Suppressor macrophage treated with lipopolysaccharide for 1 hour (primary cell): ENCODE results near the gene TELO2.
A peak's percentile ranks its signal among the peaks of the same experiment; 100 is the strongest.
"Not testable (repeated sequence)": the region's sequence is repeated elsewhere in the genome, so short reads cannot be mapped to it uniquely, and the experiment has no call there.

Experiments used
- DNase-seq, 3 donors: peaks; one replicate each; pipeline ENCODE4 v3.0.0-alpha.2; 2020 to 2022

Gene TELO2

GRCh38 chr16:1458336-1458976 is 34.7 kb upstream of the TELO2 start:
- DNase-seq: peak; percentile 72 to 82 (median 74)

- DNase-seq: peak; percentile 30 to 42 (median 34)
Observed at GRCh38 chr16:1458977-1459341, 34.2 kb upstream of the TELO2 start.

GRCh38 chr16:1459967-1460366 is 33.2 kb upstream of the TELO2 start:
- DNase-seq: no peak

GRCh38 chr16:1460602-1461138 is 32.5 kb upstream of the TELO2 start:
- no peak for DNase-seq

- DNase-seq: no peak
Observed at GRCh38 chr16:1461146-1461545, 32.0 kb upstream of the TELO2 start.

- no peak for DNase-seq
Observed at GRCh38 chr16:1464196-1464893, 28.8 kb upstream of the TELO2 start.

- no peak for DNase-seq
Observed at GRCh38 chr16:1464894-1465566, 28.1 kb upstream of the TELO2 start.

- DNase-seq: no peak
Observed at GRCh38 chr16:1465567-1465915, 27.6 kb upstream of the TELO2 start.

- DNase-seq: no peak
Observed at GRCh38 chr16:1466054-1466453, 27.1 kb upstream of the TELO2 start.

GRCh38 chr16:1466968-1467521 is 26.1 kb upstream of the TELO2 start:
- DNase-seq: peak; percentile 11 to 31 (median 16)

GRCh38 chr16:1468426-1468810 is 24.7 kb upstream of the TELO2 start:
- DNase-seq: peak in 2 of 3 donors; percentile 44 to 57

- not testable (repeated sequence) for DNase-seq
Observed at GRCh38 chr16:1469141-1469540, 24.0 kb upstream of the TELO2 start.

GRCh38 chr16:1469693-1470201 is 23.4 kb upstream of the TELO2 start:
- peak; percentile 69 to 86 (median 75) for DNase-seq

GRCh38 chr16:1470481-1471251 is 22.5 kb upstream of the TELO2 start:
- DNase-seq: peak; percentile 96 to 97 (median 96)

- peak in 1 of 3 donors; percentile 40 for DNase-seq
Observed at GRCh38 chr16:1471569-1472194, 21.5 kb upstream of the TELO2 start.

GRCh38 chr16:1472974-1473373 is 20.2 kb upstream of the TELO2 start:
- no peak for DNase-seq

- peak in 1 of 3 donors; percentile 57 for DNase-seq
Observed at GRCh38 chr16:1474082-1474795, 18.9 kb upstream of the TELO2 start.

- DNase-seq: peak; percentile 90 to 96 (median 95)
Observed at GRCh38 chr16:1474796-1475551, 18.2 kb upstream of the TELO2 start, which contains the start of gene CLCN7. TSS of gene CLCN7 (minus strand) at chr16:1475028. CDS start at chr16:1474974, 54 bp downstream.

- DNase-seq: no peak
Observed at GRCh38 chr16:1475552-1476114, 17.5 kb upstream of the TELO2 start.

GRCh38 chr16:1477033-1477432 is 16.1 kb upstream of the TELO2 start:
- DNase-seq: no peak
